Choroid plexus epithelial cell (primary cell): ENCODE measurements around the gene TMEM79.

ENCODE experiments used
- DNase-seq: peaks from one replicate; pipeline ENCODE4 v3.0.0-alpha.2; 2010; ENCODE audit warnings: low read depth
- H3K4me3 ChIP-seq: 2 replicates; pipeline ENCODE4 v1.5.1; 2011; ENCODE audit warnings: low read depth, mild to moderate bottlenecking, control low read depth, low read length, moderate library complexity
- CTCF ChIP-seq: conservative IDR thresholded peaks from 2 replicates; pipeline ENCODE4 v1.5.1; 2011; ENCODE audit warnings: low read depth, mild to moderate bottlenecking, control low read depth, inconsistent platforms, low read length, moderate library complexity

Gene TMEM79

GRCh38 chr1:156244126-156244525 lies 40.0 kb upstream of the TMEM79 start:
- no peak for DNase-seq
- H3K4me3 ChIP-seq: no peak overlapping the region
- TF ChIP-seq CTCF: no peak

DNA sequence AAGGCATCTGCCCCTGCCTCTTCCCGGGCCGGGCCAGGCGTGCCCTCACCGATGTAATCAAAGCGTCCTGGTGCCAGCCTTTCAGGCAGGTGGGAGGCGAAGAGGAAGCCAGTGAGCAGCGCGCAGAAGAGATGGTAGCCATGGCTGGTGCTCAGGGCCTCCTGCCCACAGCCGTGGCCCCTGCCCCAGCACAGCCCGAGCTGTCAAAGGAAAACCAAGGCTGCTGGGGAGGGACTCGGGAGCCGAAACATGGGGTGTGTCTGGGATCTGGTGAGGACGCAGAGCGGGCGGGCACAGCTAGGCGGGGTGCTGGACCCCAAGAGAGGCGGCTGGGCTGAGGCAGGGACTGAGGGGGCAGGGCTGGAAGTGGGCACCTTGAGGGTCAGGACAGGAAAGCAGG lies 39.4 kb upstream of the TMEM79 start:
- DNase-seq: no peak
- no peak overlapping the region for H3K4me3 ChIP-seq
- TF ChIP-seq CTCF: no peak

DNA sequence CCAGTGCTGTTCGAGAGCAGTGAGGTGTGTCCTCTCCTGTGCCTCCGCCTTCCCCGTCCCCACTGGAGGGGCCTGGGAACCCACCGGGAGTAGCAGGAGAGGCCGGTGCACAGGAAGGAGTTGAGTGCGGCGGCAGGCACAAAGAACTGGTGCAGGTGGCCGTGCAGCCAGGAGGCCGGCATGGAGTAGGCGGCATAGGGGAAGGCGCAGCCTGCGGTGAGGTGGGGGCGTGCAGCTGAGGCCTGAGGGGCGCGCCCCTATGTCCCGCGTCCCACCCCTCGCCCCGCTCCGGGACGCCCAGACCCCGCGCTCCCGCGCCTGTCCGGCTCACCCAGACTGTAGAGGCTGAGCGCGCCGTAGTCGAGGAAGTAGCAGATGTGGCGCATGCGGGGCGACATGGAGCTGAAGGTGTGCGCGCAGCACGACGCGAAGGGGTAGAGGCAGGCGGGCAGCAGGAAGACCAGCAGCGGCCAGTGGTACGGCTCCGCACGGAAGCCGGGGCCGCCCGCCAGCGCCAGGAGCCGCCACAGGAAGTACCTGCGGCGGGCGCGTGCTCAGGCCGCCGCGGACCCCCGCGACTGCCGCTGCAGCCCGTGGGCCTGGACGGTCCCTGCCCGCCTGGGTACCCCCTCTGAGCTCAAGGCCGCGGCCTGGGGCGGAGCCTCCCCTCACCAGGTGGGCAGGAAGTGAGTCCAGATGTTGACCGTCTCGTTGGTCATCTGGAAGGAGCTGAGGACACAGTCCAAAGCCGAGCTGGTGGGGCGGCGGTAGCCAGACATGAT lies 38.5 kb upstream of the TMEM79 start:
- peak overlapping the region; percentile 45 for H3K4me3 ChIP-seq
- TF ChIP-seq CTCF: no peak
- peak; percentile 26 for DNase-seq

DNA sequence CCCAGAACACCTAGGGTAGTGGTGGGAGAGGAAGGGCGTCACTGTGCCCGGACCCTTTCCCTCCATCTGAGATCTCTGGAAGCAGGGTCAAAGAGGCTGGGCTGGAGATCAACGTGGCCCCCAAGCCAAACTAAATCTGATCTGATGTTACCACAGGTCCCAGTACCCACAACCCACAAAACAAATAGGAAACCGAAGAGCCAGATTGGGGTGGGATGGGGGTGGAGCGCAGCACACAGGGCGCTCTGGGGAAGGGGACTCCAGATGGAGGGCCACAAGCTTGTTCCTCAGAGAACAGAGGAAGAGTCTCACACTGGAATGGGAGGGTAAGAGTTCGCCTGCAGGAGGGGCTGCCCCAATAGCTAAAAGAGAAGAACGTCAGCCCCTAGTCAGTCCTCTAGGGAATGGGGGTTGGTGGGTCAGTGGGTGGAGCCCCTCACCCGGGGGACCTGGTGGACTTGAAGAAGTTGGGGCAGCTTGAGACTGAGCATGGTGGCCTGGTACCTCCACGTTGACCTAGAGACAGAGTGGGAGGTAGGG lies 37.8 kb upstream of the TMEM79 start:
- DNase-seq: no peak
- TF ChIP-seq CTCF: no peak
- no peak overlapping the region for H3K4me3 ChIP-seq

DNA sequence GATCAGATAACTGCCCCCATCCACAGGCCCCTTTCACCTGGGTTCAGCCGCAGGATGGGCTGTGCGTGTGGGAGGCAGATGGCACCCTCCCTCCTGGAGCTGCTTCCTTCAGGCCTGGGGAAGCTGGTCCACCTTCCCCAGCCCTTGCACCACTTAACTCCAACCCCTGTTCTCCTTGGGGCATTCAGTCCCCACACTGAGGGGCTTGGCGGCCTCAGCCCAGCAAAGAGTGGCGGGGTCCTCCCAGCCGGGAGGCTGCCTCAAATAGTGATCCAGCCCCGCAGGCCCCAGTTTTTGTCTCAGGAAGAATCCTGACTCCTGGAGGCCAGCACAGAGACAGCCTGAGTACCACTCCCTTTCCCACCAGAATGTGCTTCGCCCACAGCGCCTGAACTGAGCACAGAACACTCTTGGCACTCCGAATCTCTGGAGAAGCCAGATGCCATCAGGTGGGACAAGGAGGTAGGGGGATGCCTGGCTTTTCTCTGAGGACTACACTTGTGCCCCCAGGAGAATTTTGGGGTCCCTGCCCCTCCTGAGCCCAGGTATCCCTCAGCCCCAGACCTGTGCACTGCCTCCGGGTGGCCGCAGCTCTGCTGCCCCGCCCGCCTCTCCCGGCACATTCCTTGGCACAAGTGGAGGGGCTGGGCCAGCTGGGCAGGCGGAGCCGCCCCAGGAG lies 37.2 kb upstream of the TMEM79 start:
- no peak for DNase-seq
- no peak for TF ChIP-seq CTCF
- no peak overlapping the region for H3K4me3 ChIP-seq

DNA sequence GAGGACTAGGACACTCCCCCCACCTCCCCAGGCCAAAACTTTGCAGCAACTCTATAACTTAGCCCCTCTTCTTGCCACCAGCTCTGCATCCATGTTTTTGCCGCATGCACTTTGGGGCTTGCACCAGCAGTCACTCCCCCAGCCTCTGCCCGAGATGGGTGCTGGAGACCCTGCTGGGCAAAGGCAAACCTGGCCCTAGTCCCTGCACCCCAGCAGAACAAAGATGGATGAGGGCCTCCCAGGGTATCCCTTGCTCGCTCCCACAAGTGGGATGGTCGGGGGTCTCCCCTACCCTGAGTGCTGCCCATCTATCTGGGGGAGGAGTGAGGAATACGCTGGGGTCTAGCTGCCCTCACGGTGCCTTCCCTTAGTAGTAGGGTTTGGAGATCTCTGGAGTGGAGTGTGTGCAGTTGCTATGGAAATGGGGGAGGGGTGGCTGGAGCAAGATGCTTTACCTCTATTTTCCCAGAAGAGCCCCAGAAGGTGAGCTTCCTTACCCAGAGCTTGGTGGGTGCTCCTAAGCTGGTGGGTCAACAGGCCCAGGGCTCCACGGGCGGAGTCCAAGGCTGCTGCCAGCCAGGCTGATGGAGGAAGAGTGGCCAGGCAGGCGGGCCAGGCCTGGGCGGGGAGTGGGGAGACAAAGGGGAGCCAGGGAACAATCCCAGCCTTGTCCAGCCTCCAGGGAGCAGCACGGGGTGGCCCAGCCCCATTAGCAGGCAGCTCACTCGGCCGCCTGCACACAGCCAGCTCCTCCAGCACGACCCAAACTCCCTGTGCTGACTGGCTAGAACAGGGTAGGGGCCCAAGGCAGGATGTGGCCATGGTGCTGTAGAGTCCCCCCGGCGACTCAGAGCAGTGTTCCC lies 36.4 kb upstream of the TMEM79 start, which contains the start of gene PAQR6:
PAQR6 (minus strand) TSS at position 597 of the 863 bp plus-strand sequence. CDS start 1,325 bp downstream, outside the sequence.
- TF ChIP-seq CTCF: no peak
- no peak within 1 kb of the TSS for H3K4me3 ChIP-seq

More for the DNA sequence above, 36.4 kb upstream of the TMEM79 start, which contains the start of gene PAQR6:
- no peak for DNase-seq
